HTR-8/SVneo (cell line): ENCODE data around the gene SLIT3.

Experiments used
- DNase-seq: peaks from one replicate; pipeline ENCODE4 v3.0.0; 2011; ENCODE audit warnings: low spot score, mixed read lengths; ENCODE audit not compliant: insufficient read length
- FAIRE-seq: peaks from 2 replicates; lab custom pipeline; 2011; peaks lifted over from hg19 to GRCh38; lab: Jason Lieb, UNC

SLIT3 gene

GRCh38 chr5:168802337-168802736 is 498.6 kb downstream of the SLIT3 start:
- no peak for DNase-seq
- no peak for FAIRE-seq

DNA sequence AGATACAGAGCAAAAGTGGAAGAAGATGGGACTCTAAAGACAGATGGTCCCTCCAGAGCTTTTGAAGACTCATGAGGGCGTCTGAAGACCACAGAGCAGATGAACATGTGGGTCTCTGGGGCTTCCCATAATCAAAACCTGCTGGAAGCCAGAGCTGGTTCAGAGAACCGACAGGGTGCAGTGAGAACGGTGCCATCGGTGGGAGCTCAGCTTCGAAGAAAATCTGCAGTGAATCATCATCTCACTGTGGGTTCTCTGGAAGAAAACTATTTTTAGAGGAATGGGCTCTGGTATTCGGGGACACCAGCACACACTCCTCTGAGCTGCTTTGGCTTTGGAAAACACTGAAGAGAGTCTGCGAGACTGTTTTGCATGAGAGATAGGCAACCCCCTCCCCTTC is 499.4 kb downstream of the SLIT3 start:
- DNase-seq (no peak), FAIRE-seq (no peak)

GRCh38 chr5:168800701-168801100 is 500.2 kb downstream of the SLIT3 start:
- FAIRE-seq = no peak
- no peak for DNase-seq

DNA sequence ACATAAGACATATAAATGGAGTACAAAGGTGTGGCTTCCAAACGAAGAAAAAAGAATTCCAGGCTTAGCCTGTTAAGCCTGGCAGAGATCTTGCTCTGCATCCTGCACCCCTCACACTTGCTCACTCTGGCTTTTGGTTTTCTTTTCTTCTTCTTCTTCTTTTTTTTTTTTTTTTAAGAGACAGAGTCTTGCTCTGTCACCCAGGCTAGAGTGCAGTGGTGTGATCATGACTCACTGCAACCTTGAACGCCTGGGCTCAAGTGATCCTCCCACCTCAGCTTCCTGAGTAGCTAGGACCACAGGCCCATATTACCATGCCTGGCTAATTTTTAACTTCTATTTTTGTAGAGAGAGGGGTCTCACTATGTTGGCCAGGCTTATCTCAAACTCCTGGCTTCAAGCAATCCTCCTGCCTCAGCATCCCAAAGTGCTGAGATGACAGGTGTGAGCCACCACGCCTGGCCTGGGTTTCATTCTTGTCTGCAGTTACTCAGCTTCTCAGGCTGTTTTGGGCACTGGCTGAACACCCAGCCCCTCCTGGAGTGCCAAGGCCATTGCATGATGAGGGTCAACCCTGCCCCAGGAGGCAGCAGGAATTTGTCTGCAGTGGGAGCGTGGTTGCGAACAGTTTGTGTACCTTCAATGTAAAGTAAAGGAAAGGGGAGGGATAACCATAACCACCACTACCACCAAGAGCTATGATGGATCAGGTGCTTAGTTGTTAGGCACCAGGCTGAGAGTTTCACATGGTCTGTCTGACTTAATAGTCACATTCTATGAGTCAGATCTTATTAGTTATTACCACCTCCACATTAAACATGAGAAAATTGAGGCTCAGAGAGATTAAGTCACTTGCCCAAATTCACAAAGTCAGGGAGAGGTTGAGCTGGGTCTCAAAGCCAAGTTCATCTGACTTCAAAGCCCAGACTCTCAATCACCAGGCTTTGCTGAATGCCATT is 502.6 kb downstream of the SLIT3 start:
- DNase-seq (no peak), FAIRE-seq (no peak)

DNA sequence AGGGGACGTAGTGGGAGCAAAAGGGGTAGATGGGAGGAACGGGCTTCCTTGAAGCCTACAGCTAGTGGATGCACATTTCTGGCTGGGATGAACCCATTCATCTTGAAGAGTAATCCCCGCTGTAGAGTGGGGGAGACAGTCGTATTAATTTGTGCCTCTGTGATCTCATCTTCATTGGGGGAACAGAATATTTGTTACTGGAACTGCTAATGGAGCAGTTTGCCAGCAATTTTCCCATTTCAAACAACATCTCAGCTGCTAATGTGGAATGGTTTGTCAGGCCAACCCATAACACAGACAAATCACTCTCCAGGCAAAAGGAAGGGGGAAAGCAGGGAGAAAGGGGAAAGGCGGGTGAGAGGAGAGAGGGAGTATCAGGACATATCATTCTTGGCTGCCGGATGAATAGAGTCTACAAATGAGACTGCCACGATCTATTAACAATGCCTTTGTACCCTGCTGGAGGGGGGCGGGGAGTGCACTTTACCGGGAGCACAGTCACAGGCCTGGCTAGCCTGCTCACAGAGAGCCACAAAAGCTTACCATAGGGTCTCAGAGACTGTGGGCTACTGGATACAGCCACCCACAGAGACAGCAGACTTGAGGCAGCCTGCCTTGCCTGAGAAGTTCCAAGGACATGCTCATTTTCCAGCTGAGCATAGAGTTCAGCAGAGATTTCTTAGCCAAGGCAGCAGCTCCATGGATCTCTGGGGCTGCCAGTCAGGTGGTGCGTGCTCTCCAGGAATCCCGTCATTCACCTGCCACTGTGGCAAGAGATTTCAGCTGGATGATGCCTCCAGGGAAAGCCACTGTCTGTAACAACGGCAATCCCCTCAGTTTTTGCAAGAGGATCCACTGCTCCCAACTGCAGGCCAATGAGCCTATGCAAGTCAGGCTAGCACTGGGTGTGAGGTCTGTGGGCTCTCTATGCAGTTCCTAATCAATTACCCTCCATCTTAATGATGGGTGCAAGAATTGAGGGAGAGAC is 504.1 kb downstream of the SLIT3 start:
- DNase-seq (no peak), FAIRE-seq (no peak)

DNA sequence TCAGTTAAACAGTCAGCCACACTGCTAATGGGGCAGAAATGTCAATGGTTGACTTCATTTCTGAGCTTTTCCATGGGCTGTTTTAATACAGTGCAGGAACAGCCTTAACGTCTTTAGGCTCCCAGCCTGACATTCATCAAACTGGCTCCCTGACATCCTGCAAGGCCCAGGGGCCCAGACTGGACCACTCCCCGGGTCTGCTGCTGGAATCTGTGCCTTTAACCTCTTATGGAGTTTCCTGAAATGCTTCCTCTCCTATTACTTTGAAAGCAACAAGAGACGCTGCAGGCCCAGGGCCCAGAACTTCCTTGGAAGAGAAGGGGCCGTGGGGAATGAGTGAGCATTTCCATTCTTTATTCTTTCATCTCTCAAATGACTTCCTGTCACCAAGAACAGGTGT is 504.9 kb downstream of the SLIT3 start:
- no peak for DNase-seq
- no peak for FAIRE-seq

DNA sequence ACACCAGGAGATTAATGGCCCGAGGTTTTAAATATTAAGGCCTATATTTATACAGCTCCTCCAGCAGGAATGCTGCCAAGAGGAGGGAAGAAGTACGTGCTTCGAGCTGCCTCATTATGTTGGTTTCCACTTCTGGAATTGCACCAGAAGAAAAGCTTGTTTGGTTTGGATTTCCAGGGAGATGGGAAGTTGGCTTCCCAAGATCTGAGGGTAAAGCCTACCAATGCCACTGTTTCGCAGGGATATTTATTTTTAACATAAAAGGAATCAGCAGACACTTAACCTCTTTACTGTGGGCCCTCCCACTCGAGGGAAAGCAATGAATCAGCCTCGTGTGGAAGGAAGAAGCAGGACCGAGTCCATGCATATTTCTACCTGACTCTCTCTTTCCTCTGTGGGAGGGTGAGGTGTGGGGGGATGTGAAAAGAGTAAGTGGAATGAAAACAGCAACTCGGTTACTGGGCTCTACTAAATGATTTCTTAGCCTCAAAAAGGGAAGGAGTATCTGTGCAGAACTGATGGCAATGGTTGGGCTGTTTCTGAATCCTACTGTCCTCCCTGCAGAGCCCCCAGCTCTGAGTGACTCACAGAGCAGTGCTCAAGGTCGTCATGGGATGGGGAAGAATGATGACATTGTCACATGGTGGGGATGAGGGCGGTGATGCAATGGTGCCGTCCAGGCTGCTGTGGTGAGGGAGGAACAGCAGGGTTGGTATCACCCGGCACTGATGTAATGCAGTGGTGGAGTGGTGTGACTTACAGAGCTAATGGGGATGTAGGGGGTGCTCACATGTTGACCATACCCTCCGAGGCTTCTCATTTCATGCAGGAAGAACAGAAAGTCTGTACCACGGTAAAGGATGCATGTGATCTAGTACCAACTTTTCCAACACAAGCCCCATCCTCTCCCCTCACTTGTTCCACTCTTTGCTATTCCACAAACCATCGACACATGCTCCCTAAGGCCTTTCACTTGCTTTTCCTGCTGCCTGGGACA is 506.8 kb downstream of the SLIT3 start:
- FAIRE-seq (no peak), DNase-seq (no peak)

DNA sequence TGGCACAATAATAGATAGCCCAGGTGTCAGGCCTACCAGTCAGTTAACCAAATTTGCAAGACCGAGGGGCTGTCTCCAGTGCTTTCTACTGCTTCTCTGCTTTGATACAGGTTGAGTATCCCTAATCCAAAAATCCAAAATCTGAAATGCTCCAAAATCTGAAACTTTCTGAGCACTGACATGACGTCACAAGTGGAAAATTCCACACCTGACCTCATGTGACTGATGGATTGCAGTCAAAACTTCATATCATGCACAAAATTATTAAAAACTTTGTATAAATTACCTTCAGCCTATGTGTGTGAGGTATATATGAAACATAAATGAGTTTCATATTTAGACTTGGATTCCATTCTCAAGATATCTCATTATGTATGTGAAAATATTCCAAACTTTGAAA is 508.3 kb downstream of the SLIT3 start:
- DNase-seq (no peak), FAIRE-seq (no peak)

DNA sequence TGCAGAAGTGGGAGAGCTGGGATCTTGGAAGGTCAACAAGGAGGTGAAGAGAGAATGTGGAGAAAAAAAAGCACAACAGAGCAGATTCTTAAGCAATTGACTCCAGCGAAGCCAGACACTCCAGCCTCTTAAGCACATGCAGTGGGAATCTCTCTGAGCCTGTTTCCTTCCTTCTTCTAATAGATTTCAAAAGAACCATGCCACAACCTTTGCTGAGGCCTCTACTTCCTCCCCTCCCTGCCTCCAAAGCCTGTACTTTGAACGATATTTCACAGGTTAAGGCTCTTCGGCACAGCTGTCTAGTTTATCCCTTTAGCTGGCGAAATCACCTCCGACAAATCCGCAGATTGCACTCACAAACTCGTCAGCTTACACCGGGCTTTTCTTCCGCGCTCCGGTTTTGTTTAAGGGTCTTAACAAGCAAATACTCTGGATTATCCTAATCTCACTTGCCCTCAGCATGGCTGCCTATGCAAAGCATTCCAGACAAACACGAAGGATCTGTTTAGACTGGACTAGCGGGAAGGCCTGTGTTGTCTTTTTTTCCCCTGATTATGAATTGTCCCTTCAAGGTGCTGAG is 510.2 kb downstream of the SLIT3 start:
- no peak for FAIRE-seq
- no peak for DNase-seq

DNA sequence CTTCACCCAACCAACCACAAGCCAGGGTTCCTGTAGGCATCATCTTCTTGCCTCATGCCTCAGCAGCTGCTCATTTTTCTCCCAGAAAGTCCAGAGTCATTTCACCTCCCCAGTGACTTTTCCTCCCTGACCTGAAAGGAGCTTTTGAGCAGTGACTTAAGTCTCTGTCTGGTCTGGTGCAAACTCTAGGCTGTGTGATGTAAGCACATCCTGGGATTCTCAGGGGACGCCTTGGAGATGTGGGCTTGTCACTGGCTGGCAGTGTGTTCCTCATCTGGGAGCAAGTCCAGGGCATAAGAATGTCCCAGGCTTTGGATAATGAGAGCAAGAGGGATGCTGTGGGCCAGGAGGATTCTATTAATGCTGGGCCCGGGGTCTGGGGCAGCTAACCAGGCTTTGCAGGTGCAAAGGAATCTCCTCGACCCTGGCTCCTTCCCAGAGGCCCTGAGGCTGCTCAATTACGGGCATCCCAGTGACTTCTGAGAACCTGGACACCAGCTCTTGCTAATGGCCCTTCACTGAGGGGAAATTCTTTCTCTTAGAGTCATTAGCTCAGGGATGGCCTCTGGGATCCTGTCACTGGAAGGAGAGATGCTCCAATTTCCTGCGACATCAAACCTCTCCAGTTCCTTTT is 510.8 kb downstream of the SLIT3 start:
- FAIRE-seq (no peak), DNase-seq (no peak)

DNA sequence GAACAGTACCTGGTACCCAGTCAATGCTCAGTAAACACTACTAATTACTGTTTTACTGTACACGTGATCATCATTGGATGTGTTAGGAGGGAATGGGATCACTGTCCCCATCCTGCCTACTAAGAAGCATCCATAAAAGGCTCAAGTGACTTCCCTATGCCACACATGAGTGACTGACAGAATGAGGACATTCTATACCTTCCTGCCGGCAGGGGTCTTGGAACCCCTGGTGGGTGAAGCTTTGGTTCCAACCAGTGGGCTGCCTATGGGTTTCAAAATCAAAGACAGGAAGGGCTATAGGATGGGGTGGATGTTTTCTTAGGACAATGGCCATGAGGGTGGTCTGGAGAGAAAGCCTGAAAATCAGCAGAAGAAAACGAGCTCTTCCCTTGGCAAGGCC is 512.2 kb downstream of the SLIT3 start:
- FAIRE-seq (no peak), DNase-seq (no peak)

DNA sequence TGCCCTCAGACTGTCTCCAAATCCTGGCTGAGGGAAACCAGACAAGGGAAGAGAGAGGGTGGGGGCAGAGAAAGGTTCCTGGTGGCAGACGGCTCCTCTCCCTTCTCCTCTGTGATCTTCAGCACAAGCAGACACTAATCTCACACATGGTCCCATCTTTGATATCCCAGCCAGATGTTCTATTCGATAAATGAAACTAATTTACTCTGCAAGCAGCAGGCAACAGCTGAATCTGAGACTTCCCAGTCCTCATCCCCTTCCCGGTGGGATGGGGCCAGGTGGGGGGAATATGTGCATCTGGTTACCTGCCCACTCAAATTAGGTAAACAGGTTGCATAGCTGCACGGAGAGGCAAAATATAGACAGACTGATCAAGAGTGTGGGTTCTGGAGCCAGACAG is 512.8 kb downstream of the SLIT3 start:
- no peak for FAIRE-seq
- no peak for DNase-seq

DNA sequence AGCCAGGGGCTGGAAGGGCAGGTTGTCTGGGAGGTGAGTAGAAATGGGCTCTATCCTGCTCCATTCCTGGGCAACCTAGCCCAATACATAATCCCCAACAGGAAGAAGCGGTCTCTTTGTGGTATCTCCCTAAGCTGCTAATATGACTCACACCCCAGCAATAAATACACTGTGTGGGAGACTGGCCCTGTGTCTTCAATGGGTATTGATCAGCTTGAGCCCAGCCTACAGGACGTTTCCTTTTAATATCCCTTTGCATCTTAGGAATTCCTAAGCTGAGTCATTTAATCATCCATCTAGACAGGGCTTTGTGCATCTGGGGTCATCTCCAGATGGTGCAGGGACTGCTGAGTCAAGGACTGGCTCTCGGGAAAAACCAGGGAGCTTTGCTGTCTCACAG is 514.8 kb downstream of the SLIT3 start:
- DNase-seq (peak; percentile 51), FAIRE-seq (no peak)

- no peak for FAIRE-seq
- DNase-seq = no peak
Measured at GRCh38 chr5:168784454-168784853, 516.5 kb downstream of the SLIT3 start.

DNA sequence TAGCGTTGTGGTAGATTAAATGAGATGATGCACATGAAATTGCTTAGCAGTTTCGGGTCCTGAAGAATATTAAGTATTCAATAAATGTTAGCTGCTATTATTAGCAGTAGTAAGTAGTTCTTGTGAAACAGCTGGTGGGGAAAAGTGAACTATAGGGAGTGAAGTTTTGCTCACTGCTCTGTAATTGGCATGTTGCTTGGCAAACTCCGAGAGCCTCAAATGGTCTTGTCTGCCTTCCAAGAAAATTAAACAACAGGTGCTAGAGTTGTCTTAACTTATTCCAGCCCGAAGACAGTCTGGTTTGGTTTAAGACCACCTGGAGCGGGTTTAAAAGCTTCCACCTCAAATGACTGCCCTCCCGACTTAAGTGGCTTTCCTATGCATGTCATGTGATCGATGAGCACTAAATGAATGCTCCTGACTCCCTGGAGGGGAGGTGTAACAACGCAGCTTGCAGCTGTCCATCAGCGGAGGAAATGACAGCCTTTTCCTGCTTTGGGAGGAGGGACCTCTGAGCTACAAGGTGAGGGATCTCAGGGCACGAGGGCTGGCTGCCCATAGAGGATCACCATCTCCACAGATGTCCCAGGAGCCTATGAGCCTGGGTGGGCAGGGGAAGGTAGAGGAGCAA is 518.9 kb downstream of the SLIT3 start:
- no peak for DNase-seq
- no peak for FAIRE-seq

GRCh38 chr5:168780888-168781287 is 520.1 kb downstream of the SLIT3 start:
- DNase-seq (no peak), FAIRE-seq (no peak)

DNA sequence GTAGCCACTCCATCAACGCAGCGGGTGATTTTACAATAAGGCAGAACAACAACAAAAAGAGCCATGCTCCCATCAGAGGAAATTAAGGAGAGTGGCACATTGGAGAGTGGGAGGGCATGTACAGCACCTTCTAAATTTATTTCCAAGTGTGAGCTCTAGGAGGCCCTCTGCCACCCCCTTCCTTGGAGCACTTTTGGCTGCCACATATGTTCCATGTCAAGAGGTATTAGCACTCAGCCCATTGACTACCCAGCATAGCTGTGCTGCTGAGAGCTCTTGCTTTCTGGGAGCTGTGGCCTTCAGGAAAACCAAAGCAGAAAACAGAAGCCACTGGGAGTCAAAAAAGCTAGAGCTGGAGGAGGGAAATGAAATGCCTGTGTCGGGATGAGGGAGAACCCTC is 521.6 kb downstream of the SLIT3 start:
- FAIRE-seq = no peak

DNA sequence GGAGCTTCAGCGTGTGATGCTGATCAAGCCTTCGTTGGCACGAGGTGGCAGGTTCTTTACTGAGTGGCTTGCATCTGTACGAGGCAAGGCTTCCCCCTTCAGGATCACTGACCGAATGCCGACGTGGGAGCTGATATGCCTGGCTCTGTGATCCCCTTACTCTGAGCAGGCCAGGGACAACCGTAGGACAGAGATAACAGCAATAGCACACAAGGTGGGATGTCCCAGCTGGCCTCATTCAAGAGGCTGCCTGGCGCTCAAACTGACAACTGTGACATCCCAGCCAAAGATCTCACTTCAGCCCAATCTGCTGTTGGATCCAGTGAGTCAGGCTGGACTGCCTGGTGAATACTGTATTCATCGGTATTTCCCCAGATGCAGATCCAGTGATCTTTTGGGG is 522.4 kb downstream of the SLIT3 start:
- FAIRE-seq = peak; percentile 23

More for the DNA sequence above, 521.6 kb downstream of the SLIT3 start:
- DNase-seq = no peak

More for the DNA sequence above, 522.4 kb downstream of the SLIT3 start:
- DNase-seq = no peak
